ENCODE data around the gene TMEM233. TPM values are rescaled to one million over a fixed set of nuclear protein-coding genes. Genes with fewer than 3 reads are reported as not detected.

TMEM233 gene
- polyA plus RNA-seq, 1 donor from 2014 or later, result not detected

DNA sequence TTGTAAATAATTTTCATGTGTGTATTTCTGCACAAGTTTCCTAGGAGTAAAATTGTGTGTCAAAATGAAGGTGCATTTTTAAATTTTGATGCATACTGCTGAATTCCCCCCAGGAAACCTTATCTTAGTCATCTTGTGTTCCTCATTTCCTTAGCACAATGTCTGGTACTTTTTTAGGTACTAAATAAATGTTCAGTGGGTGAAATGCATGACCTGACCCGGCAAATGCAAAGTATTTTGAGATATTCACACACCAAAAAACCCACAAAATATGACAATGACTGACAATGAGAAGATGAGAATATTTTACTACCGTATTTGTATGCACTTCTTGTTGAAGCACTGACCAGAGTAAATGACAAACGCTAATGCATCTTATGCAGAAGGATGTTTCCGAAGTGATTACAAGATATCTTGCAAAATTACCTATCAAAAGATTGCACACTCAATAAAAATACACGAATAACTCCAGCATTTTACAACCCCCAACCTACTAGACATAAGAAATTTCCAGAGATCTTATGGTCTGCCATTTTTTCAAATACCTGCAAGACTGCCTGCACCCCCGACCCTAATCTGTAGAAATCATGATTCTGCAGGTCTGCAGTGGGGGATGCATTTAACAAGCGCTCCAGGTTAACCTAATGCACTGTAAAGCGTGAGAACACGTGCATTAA is 73.5 kb downstream of the TMEM233 start:
- peak overlapping the region; percentile 85 for H3K9ac ChIP-seq (ENCODE audit: low read length)
- H3F3A ChIP-seq (ENCODE audit: insufficient read depth, low read length, poor library complexity, severe bottlenecking), result no peaks in the 10 kb centered on the region
- no peaks in the 10 kb centered on the region for H3K36me3 ChIP-seq (ENCODE audit: insufficient read depth, low read length)
- peak overlapping the region; percentile 70 for H3K4me2 ChIP-seq (ENCODE audit: low read length)
- H3K9me3 ChIP-seq (ENCODE audit: low read length), result no peaks in the 10 kb centered on the region
- H4K20me1 ChIP-seq (ENCODE audit: insufficient read depth), result no peaks in the 10 kb centered on the region
- no peaks in the 10 kb centered on the region for H3K9me2 ChIP-seq (ENCODE audit: insufficient read depth, low read length)
- peak overlapping the region; percentile 66 for H3K27ac ChIP-seq (ENCODE audit: low read length)
- TF ChIP-seq, protein P1, sequence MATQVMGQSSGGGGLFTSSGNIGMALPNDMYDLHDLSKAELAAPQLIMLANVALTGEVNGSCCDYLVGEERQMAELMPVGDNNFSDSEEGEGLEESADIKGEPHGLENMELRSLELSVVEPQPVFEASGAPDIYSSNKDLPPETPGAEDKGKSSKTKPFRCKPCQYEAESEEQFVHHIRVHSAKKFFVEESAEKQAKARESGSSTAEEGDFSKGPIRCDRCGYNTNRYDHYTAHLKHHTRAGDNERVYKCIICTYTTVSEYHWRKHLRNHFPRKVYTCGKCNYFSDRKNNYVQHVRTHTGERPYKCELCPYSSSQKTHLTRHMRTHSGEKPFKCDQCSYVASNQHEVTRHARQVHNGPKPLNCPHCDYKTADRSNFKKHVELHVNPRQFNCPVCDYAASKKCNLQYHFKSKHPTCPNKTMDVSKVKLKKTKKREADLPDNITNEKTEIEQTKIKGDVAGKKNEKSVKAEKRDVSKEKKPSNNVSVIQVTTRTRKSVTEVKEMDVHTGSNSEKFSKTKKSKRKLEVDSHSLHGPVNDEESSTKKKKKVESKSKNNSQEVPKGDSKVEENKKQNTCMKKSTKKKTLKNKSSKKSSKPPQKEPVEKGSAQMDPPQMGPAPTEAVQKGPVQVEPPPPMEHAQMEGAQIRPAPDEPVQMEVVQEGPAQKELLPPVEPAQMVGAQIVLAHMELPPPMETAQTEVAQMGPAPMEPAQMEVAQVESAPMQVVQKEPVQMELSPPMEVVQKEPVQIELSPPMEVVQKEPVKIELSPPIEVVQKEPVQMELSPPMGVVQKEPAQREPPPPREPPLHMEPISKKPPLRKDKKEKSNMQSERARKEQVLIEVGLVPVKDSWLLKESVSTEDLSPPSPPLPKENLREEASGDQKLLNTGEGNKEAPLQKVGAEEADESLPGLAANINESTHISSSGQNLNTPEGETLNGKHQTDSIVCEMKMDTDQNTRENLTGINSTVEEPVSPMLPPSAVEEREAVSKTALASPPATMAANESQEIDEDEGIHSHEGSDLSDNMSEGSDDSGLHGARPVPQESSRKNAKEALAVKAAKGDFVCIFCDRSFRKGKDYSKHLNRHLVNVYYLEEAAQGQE (IDR thresholded peaks at IDR 0.05; ENCODE audit: borderline replicate concordance), result no peak
- peak overlapping the region; percentile 81 for H3K4me3 ChIP-seq (ENCODE audit: low read length)
- H2AFZ ChIP-seq (ENCODE audit: low read depth, low read length), result peak overlapping the region; percentile 30
- H3K27me3 ChIP-seq (ENCODE audit: insufficient read depth, low read depth, low read length), result no peaks in the 10 kb centered on the region
- peaks cover 11% of the 10 kb centered on the region for H3K79me2 ChIP-seq (replicated peaks; ENCODE audit: insufficient read depth, low read length)

DNA sequence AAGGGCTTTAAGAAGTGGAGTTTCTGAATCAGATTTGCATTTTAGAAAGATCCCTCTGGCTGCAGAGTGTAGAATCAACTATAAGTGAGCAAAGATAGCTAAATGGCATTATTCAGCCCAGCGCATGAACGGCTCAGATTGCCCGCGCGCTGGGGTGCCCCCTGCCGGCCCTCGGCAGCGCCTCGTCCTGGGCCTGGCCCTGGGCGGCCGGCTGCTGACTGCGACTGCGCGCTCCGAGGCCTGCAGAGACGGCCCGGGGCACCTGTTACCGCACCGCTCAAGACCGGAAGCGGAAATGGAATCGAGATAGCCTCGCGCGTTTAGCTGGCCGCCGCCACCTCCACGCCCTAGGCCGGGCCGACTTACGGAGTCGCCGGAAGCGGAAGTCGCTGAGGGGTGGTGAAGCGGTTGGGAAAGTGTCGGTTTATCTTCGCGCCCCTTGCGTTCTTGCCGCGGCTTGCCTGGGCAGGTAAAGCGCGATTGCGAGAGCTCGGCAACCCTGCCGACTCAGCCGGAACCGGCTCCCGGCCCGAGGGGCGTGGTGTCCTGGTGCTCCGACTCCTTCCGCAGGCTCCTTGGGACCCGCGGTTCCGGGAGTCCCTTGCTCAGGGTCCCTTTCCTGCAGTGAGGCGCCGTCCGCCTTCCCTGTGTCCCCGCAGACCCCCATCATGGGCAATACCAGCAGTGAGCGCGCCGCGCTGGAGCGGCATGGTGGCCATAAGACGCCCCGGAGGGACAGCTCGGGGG is 74.2 kb downstream of the TMEM233 start, which contains the start of gene PRKAB1:
Gene PRKAB1, plus strand, starts transcription at position 557 of the 747 bp plus-strand sequence. Its CDS starts 112 bp downstream, at position 669.
- H3K27me3 ChIP-seq (ENCODE audit: insufficient read depth, low read depth, low read length), result no peaks in the 10 kb centered on the region
- peak within 1 kb of the TSS; percentile 81 for H3K27ac ChIP-seq (ENCODE audit: low read length)
- no peaks in the 10 kb centered on the region for H3K9me2 ChIP-seq (ENCODE audit: insufficient read depth, low read length)
- peak within 1 kb of the TSS; percentile 71 for H2AFZ ChIP-seq (ENCODE audit: low read depth, low read length)
- H3K9ac ChIP-seq (ENCODE audit: low read length), result peak within 1 kb of the TSS; percentile 85
- no peaks in the 10 kb centered on the region for H3K36me3 ChIP-seq (ENCODE audit: insufficient read depth, low read length)
- H3K4me3 ChIP-seq (ENCODE audit: low read length), result peak within 1 kb of the TSS; percentile 81
- H3F3A ChIP-seq (ENCODE audit: insufficient read depth, low read length, poor library complexity, severe bottlenecking), result no peaks in the 10 kb centered on the region
- peak; percentile 35 for TF ChIP-seq EP300 (conservative IDR thresholded peaks at IDR 0.05; ENCODE audit: poor library complexity, severe bottlenecking)
- TF ChIP-seq TAF1 (IDR thresholded peaks at IDR 0.05; ENCODE audit: low read depth), result peak; percentile 70
- peak; percentile 86 for TF ChIP-seq SMC3 (conservative IDR thresholded peaks at IDR 0.05; ENCODE audit: poor library complexity)
- peak; percentile 82 for TF ChIP-seq RAD21 (conservative IDR thresholded peaks at IDR 0.05)
- TF ChIP-seq, protein P2, sequence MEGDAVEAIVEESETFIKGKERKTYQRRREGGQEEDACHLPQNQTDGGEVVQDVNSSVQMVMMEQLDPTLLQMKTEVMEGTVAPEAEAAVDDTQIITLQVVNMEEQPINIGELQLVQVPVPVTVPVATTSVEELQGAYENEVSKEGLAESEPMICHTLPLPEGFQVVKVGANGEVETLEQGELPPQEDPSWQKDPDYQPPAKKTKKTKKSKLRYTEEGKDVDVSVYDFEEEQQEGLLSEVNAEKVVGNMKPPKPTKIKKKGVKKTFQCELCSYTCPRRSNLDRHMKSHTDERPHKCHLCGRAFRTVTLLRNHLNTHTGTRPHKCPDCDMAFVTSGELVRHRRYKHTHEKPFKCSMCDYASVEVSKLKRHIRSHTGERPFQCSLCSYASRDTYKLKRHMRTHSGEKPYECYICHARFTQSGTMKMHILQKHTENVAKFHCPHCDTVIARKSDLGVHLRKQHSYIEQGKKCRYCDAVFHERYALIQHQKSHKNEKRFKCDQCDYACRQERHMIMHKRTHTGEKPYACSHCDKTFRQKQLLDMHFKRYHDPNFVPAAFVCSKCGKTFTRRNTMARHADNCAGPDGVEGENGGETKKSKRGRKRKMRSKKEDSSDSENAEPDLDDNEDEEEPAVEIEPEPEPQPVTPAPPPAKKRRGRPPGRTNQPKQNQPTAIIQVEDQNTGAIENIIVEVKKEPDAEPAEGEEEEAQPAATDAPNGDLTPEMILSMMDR (IDR thresholded peaks at IDR 0.05; ENCODE audit: poor library complexity, severe bottlenecking), result peak; percentile 99
- no peak for TF ChIP-seq EZH2 (IDR thresholded peaks at IDR 0.05; ENCODE audit: borderline replicate concordance, insufficient read depth, low read length, poor library complexity, severe bottlenecking)
- TF ChIP-seq, protein P1 (IDR thresholded peaks at IDR 0.05; ENCODE audit: borderline replicate concordance), result no peak
- peak; percentile 89 for TF ChIP-seq POLR2AphosphoS5 (IDR thresholded peaks at IDR 0.05)
- peak; percentile 93 for TF ChIP-seq MXI1 (conservative IDR thresholded peaks at IDR 0.05; ENCODE audit: poor library complexity, severe bottlenecking)
- peak within 1 kb of the TSS; percentile 85 for H3K4me2 ChIP-seq (ENCODE audit: low read length)
- H3K79me2 ChIP-seq (replicated peaks; ENCODE audit: insufficient read depth, low read length), result peaks cover 11% of the 10 kb centered on the region
- H3K9me3 ChIP-seq (ENCODE audit: low read length), result no peaks in the 10 kb centered on the region
- H4K20me1 ChIP-seq (ENCODE audit: insufficient read depth), result no peaks in the 10 kb centered on the region
